Epithelial cell of proximal tubule (primary cell): ENCODE measurements around the gene IPO8. TPM values are rescaled to one million over a fixed set of nuclear protein-coding genes. Genes with fewer than 3 reads are reported as not detected.

Source experiments
- DNase-seq: peaks from one replicate; pipeline ENCODE4 v3.0.0-alpha.2; 2011; ENCODE audit warnings: low read depth
- H3K4me3 ChIP-seq: 2 replicates; pipeline ENCODE4 v1.5.1; 2011; ENCODE audit warnings: low read depth, mild to moderate bottlenecking, low read length
- CTCF ChIP-seq: conservative IDR thresholded peaks from 2 replicates; pipeline ENCODE4 v1.5.1; 2012; ENCODE audit warnings: low read depth, mild to moderate bottlenecking, low read length
- total RNA-seq: library from RNA; depleted of rRNA; stranded (reverse); fragments of >200 nt; gene quantifications from 2 replicates; pipeline ENCODE4 v1.2.3, GENCODE V29; 2015

The IPO8 gene
- 12.5 and 15.0 TPM in 2 replicates for total RNA-seq

DNA sequence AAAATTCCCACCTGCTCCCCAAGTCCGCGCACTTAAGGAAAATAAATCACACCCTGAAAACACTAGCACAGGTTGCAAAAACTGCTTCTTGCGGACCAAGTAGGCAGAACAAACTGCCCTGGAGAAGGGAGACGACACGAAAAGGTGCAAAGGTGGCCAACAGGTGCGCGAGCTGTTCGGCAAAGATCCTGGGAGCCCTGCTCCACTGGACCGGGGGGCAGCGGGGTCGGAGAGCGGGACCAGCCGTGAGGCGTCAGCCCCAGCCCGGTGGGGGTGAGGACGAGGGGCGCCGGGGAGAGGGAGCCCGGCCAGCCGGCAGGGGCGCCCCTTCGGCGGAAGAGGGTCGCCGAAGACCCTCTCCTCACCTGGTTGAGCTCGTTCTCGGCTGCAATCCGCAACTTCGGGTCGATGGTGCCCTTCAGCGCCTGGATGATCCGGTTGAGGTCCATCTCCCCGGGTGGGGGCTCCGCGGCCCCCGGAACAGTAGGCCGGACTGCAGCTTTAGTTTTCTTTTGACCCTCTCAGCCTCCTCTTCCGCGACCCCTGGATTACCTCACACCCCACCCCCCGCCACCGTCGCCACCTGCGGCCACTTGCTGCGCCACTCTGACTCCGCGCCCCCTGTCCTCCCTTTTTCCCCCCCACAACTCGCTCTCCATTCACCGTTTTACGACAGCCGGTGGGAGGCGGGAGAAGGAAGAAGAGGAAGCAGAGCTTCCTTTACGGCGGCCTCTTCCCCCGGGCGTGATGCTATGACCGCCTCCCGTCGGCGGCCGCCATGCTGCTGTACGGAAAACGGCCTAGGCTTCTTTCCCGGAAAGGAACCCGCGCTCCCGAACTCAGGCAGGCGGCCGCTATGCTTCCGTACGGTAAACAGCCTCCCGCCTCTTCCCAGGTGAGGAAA is at the start of gene IPO8:
Gene IPO8 (minus strand): TSS at position 671 of the 904 bp plus-strand sequence. CDS start 222 bp downstream, at position 449.
- TF ChIP-seq CTCF = peak; percentile 43
- DNase-seq = peak; percentile 36
- peak within 1 kb of the TSS; percentile 94 for H3K4me3 ChIP-seq

- no peak for TF ChIP-seq CTCF
- H3K4me3 ChIP-seq = no peak overlapping the region
- DNase-seq = no peak
These were observed 48.7 kb upstream of the IPO8 start for GRCh38 chr12:30744321-30744720.

GRCh38 chr12:30740274-30740673 is 44.6 kb upstream of the IPO8 start:
- no peak overlapping the region for H3K4me3 ChIP-seq
- no peak for DNase-seq
- no peak for TF ChIP-seq CTCF

DNA sequence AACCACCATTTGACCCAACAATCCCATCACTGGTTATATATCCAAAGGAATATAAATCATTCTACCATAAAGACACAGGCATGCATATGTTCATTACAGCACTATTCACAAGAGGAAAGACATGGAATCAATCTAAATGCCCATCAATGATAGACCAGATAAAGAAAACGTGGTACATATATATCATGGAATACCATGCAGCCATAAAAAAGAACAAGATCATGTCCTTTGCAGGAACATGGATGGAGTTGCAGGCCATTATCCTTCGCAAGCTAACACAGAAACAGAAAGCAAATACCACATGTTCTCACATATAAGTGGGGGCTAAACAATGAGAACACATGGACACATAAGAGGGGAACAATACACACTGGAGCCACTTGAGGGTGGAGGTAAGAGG is 43.4 kb upstream of the IPO8 start:
- H3K4me3 ChIP-seq = no peak overlapping the region
- TF ChIP-seq CTCF = no peak
- no peak for DNase-seq

GRCh38 chr12:30732954-30733637 is 37.4 kb upstream of the IPO8 start:
- H3K4me3 ChIP-seq = no peak overlapping the region
- no peak for DNase-seq
- no peak for TF ChIP-seq CTCF

GRCh38 chr12:30730011-30730410 is 34.3 kb upstream of the IPO8 start:
- no peak for TF ChIP-seq CTCF
- no peak for DNase-seq

More at GRCh38 chr12:30730011-30730410, 34.3 kb upstream of the IPO8 start:
- H3K4me3 ChIP-seq = no peak overlapping the region
